Neural progenitor cell (in vitro differentiated cells): ENCODE results near the gene EIF2D.

Source experiments
- EZH2 ChIP-seq: fragments of 200-600 bp; sonication (generic); IDR thresholded peaks from 2 replicates; pipeline ENCODE4 v1.6.1; 2017; ENCODE audit warnings: antibody characterized with exemption, mild to moderate bottlenecking, moderate library complexity
- TF ChIP-seq, protein P1 (sequence below): fragments of 200-600 bp; sonication (generic); IDR thresholded peaks from 2 replicates; pipeline ENCODE4 v1.5.1; 2017; ENCODE audit warnings: antibody characterized with exemption, mild to moderate bottlenecking

DNA sequence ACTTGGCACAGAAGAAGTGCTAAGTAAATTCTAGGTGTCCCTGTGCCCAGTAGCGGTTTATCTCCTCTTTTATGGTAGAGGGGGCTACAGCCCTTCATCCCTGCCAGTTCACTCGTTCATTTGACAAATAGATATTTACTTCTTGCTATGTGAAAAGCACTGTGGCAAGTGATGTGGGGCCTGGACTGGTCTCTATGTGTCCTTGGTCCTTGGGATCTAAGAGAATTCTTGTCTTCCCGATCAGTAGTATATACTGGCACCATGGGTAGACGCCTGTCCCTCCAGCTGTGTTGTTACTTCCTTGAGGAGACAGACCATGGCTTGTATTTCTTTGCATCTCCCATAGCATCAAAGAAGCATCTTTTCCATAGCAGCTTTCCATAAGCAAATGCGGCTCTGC, 29.7 kb downstream of the EIF2D start:
- TF ChIP-seq, protein P1, sequence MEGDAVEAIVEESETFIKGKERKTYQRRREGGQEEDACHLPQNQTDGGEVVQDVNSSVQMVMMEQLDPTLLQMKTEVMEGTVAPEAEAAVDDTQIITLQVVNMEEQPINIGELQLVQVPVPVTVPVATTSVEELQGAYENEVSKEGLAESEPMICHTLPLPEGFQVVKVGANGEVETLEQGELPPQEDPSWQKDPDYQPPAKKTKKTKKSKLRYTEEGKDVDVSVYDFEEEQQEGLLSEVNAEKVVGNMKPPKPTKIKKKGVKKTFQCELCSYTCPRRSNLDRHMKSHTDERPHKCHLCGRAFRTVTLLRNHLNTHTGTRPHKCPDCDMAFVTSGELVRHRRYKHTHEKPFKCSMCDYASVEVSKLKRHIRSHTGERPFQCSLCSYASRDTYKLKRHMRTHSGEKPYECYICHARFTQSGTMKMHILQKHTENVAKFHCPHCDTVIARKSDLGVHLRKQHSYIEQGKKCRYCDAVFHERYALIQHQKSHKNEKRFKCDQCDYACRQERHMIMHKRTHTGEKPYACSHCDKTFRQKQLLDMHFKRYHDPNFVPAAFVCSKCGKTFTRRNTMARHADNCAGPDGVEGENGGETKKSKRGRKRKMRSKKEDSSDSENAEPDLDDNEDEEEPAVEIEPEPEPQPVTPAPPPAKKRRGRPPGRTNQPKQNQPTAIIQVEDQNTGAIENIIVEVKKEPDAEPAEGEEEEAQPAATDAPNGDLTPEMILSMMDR = no peak
- TF ChIP-seq EZH2 = no peak
